ENCODE measurements around the gene NANOS3.

Gene NANOS3

DNA sequence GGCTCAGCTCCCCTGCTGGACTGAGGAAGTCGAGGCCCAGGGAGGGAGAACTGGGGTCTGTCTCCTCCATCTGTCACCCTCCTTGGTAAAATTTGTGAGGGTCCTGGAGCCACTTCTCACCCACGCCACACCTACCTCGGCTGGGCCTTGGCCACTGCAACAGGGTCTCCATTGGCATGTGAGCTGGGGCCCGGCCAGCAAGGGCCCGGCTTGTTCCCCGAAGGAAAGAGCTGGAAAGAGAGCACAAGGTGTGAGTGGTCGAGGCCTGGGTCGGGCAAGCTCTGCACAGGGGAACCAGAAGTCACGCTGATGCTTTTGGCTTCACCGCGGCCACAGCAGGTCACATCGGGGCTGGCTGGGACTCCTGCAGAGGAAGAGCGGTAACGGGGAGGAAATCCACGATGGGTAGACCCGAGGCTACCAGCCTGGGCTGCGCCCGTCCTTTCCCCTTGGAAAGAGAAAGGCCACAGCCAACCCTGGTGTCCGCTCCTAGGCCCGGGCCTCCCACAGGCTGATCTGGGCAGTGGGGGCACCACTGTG, 9.0 kb downstream of the NANOS3 start:
- no peak for DNase-seq

GRCh38 chr19:13887018-13887436, 10.1 kb downstream of the NANOS3 start:
- DNase-seq = no peak

DNA sequence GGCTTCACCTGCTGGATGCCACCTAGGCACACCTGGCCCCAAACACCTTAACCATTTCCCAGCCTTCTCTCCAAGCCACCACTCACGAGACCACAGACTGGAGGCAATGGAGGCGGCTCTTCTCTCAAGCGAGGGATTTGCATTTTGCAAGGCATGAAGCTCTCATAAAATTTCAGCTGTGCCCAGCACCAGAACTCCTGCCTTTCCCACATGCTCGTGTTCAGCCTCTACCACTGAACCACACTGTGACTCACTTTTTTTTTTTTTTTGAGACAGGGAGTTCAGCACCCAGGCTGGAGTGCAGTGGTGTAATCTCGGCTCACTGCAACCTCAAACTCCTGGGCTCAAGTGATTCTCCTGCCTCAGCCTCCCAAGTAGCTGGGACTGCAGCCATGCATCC, 10.6 kb downstream of the NANOS3 start:
- DNase-seq = no peak

DNA sequence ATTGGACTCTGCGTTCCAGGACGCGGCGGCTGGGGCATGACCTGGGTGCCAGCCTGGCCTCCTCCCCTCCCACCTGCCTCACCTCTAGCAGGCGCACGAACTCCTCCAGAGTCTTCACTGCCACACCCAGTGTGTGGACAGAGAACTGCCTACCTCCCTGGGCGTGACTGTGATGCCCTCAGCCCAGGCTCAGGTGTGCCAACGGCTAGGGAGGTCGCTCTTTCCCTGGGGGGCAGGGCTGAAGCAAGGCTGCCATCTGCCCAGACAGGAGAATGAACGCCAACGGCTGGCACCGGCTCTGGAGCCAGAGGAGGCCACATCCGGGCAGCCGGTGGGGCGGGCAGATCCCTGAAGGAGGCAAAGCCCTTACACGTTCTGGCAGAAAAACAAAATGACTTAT, 11.3 kb downstream of the NANOS3 start:
- DNase-seq = no peak

DNA sequence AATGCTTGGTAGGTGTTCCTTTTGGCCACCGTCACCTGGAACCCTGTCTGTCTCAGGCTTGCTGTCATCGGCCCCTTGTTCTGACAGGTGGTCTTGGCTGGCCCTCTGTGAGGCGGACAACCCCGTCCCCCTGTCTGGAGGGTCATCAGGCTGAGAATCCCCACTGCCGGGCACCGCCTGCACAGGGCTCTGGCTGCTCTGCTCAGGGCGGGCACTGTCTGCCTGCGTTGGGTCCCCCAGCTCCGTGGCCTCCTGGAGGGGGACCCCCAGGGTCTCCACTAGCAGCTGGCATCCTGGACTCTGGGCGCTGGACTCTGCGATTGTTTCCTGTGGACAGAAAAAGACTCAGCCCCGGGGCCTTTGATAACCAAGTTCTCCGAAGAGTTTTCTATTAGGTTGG, 13.2 kb downstream of the NANOS3 start:
- no peak for DNase-seq

DNA sequence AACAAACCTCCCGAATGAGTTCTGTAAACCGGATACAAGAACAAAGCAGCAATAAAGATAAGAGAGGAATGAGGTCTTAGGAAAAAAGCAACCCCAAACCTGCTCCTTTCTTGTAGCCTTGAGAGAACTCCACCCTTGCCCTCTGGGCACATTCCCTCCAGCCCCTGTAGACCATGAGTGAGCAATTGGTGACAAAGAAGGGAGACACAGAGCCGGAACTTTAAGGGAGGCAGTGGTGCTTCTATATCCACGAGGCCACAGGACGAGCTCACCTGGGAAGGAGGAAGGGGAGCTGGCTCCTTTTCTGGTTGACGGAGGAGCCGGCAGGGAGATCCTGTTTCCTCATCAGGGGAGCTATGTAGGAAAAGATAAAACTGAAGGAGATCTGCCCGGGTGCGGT, 15.9 kb downstream of the NANOS3 start:
- DNase-seq = no peak

DNA sequence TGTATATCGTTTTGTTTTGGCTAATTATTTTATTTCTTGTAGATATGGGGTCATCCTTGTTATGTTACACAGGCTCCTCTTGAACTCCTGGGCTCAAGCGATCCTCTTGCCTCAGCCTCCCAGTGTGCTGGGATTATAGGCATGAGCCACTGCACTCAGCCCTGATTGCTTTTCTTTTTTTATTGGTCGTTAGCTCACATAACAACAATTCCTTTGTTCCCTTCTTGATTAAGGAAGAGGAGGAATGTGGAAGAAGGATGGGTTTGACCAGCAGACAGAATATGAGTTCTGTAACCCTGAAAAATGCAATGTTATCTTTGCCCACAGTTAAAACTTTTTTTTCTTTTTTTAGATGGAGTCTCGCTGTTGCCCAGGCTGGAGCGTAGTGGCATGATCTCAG, 17.6 kb downstream of the NANOS3 start:
- DNase-seq = no peak

DNA sequence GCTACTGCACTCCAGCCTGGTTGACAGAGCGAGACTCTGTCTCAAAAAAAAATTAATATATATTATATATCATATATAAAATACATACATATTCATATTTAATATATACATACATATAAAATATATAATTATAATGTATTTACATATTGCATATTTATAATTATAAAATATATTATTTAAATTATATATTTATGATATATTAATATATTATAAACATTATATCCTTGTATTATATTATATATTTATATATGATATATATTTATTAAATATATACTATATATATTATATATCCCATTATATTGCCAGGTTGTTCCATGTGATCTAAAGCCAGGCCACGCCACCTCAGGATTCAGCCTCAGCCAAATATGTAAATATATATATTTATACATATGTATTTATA, 19.3 kb downstream of the NANOS3 start:
- no peak for DNase-seq

GRCh38 chr19:13899393-13899792, 22.5 kb downstream of the NANOS3 start:
- peak in 1 of 3 experiments; percentile 19 for DNase-seq

- no peak for DNase-seq
These were observed 23.1 kb downstream of the NANOS3 start for GRCh38 chr19:13899912-13900584.

- DNase-seq = peak in 1 of 3 experiments; percentile 25
These were observed 26.1 kb downstream of the NANOS3 start for GRCh38 chr19:13902993-13903555.

GRCh38 chr19:13905634-13906520, 28.9 kb downstream of the NANOS3 start, which contains the start of the genes BRME1 and CC2D1A:
Gene BRME1, minus strand, starts transcription at chr19:13906117. Its CDS starts 1,225 bp downstream, at chr19:13904892.
Gene CC2D1A, plus strand, starts transcription at chr19:13906201. Its CDS starts 241 bp downstream, at chr19:13906442.
- peak; percentile 85 to 95 (median 95) for DNase-seq

DNA sequence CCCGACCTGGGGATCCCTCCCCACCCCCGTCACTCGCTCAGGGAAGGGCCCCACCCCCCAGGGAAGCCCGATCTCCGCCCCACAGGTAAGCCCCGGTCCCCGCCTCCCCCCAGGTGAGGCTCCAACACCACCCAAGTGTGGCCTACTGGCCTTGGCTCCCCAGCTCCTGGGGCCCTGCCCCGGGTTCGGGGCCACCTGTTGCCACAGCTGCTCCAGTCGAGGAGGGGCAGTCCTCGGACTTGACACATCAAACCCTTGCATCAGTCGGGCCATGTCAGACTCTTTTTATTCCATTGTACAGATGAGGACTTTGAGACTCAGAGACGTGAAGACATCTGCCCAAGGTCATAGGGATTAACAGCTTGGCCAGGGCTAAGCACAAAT, 29.6 kb downstream of the NANOS3 start:
- peak in 2 of 3 experiments; percentile 60 to 68 for DNase-seq

DNA sequence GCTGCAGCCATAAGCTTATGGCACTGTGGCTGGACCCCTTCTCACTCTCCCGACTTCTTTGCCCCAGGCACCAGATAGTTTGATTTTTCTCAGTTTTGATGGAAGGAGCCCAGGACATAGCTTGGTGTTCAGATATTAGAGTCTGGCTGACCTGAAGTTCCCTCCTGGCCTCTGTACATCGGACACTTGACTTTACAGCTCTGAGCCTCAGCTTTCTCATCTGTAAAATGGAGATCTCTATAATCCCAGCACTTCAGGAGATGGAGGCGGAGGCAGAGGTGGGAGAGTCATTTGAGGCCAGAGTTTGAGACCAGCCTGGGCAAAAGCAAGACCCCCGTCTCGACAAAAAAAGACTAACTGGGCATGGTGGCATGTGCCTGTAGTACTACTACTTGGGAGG, 30.0 kb downstream of the NANOS3 start:
- DNase-seq = no peak

DNA sequence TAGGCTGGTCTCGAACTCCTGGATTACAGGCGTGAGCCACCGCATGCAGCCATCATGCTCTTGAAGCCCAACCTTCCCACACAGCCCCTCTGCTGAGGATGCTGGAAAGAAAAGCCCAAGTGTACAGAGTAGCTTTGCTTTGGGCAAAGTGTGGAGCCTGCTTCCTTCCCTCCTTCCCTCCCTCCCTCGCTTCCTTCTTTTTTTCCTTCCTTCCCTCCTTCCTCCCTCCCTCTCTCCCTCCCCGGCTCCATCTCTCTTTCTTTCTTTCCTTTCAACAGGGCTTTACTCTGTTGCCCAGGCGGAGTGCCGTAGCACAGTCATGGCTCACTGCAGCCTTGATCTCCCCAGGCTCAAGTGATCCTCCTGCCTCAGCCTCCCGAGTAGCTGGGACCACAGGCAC, 31.7 kb downstream of the NANOS3 start:
- no peak for DNase-seq

- DNase-seq = no peak
These were observed 32.5 kb downstream of the NANOS3 start for GRCh38 chr19:13909430-13909829.

GRCh38 chr19:13913352-13913751, 36.4 kb downstream of the NANOS3 start:
- no peak for DNase-seq

DNA sequence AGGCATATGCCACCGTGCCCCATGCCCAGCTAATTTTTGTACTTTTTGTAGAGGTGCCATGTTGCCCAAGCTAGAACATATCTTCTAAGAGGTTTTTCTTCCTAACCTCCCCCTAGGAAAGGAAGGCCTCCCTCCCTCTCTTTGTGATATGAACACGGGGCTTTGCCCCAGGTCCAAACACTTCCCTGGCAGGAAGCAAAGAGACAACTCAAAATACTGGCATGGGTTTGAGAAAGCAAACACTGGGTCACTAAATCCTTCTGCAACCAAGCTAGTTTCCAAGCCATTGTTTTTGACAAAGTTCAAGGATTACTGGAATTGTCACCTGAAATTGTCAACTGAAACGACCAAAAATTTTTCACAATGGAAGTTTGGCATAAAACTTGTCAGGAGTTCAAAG, 37.8 kb downstream of the NANOS3 start:
- DNase-seq = no peak

- DNase-seq = no peak
These were observed 41.0 kb downstream of the NANOS3 start for GRCh38 chr19:13917888-13918406.

DNA sequence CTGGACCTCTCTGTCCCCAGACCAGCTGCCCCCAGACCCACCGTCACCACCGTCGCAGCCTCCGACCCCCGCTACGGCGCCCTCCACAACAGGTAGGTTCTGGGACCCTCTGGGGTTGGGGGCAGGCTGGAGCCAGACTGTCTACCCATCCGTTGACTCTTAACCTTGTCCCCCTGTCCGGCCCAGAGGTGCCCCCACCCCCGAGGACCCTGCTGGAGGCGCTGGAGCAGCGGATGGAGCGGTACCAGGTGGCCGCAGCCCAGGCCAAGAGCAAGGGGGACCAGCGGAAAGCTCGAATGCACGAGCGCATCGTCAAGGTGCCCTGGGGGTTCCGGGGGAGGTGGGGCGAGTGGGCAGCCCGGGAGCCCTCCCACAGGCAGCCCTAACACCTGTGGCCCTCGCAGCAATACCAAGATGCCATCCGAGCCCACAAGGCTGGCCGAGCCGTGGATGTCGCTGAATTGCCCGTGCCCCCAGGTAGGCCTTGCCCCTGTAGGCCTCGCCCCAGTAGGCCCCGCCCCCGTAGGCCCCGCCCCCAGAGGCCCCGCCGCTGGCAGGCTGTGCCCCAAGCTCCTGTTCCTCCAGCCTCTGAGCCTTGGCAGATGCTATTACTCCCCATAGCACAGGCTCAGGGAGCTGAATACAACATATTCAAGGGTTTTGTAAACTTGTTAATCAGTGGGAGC, 41.9 kb downstream of the NANOS3 start:
- DNase-seq = no peak

DNA sequence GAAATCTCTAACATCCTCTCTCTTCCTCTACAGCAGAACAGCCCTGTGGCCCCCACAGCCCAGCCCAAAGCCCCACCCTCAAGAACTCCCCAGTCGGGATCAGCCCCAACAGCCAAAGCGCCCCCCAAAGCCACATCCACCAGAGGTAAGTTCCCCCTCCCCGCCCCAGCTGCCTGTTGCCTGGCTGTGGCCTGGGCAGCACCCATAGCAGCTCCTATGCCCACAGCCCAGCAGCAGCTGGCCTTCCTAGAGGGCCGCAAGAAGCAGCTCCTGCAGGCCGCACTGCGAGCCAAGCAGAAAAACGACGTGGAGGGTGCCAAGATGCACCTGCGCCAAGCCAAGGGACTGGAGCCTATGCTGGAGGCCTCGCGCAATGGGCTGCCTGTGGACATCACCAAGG, 43.6 kb downstream of the NANOS3 start:
- DNase-seq = no peak

DNA sequence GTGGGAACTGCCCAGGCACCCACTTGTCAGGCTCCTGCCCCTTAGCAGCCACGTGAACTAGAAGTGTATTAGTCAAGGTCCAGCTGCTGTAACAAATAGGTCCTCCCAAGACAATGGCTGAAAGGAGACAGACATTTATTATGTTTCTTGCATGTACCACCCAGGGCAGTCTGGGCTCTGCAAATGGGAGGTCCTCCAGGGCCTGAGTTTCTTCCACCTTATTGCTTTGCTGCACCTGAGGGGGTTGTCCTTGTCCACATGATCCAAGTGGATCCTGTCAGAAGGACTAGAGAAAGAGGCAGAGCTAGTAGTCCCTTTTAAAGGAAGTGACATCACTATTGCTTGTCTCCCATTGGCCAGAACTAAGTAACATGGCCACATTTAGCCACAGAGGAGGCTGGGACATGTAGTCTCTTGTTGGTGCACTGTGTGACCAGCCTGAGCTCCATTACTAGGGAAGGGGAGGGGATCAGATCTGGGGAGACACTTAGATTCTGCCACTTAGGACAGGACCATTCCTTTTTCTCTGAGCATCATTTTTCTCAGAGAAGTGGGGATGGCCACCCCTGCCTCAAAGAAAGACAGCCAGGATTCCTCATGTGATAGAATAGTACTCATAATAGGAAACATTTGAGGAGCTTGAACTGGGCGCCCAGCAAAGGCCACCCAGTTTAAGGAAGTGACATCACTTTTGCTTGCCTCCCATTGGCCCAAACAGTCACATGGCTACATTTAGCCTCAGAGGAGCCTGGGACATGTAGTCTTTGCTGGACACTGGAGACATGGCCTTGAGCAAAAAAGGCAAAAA, 44.2 kb downstream of the NANOS3 start:
- peak in 2 of 3 experiments; percentile 0 to 44 for DNase-seq

Measured in NCI-H1417 (cell line).